ENCODE results near the gene NR1D2.

NR1D2 gene

GRCh38 chr3:23995219-23995618 lies 50.1 kb downstream of the NR1D2 start:
- in situ Hi-C loops (cut with HindIII; ENCODE audit: low sequenced_read_pairs) = no loop called here

GRCh38 chr3:23996095-23996524 lies 51.0 kb downstream of the NR1D2 start:
- TF ChIP-seq CTCF (IDR thresholded peaks at IDR 0.05; ENCODE audit: low read depth, low read length) = no peak
- no peak overlapping the region for H3K4me3 ChIP-seq (ENCODE audit: low read depth, low read length)
- in situ Hi-C loops (cut with HindIII; ENCODE audit: low sequenced_read_pairs) = no loop called here
- no peak for DNase-seq (ENCODE audit: low read depth, low spot score)

More at GRCh38 chr3:23995219-23995618, 50.1 kb downstream of the NR1D2 start:
- no peak overlapping the region for H3K4me3 ChIP-seq (ENCODE audit: low read depth, low read length)
- TF ChIP-seq CTCF (IDR thresholded peaks at IDR 0.05; ENCODE audit: low read depth, low read length) = no peak
- DNase-seq (ENCODE audit: low read depth, low spot score) = no peak

- peak; percentile 90 for TF ChIP-seq CTCF (IDR thresholded peaks at IDR 0.05; ENCODE audit: low read depth, low read length)
- peak; percentile 65 for DNase-seq (ENCODE audit: low read depth, low spot score)
- in situ Hi-C loops (cut with HindIII; ENCODE audit: low sequenced_read_pairs) = no loop called here
- H3K4me3 ChIP-seq (ENCODE audit: low read depth, low read length) = no peak overlapping the region
Measured at GRCh38 chr3:23999012-23999641, 54.0 kb downstream of the NR1D2 start.

- in situ Hi-C loops (cut with HindIII; ENCODE audit: low sequenced_read_pairs) = no loop called here
- H3K4me3 ChIP-seq (ENCODE audit: low read depth, low read length) = no peak overlapping the region
- TF ChIP-seq CTCF (IDR thresholded peaks at IDR 0.05; ENCODE audit: low read depth, low read length) = no peak
- no peak for DNase-seq (ENCODE audit: low read depth, low spot score)
Measured at GRCh38 chr3:24002129-24002528, 57.0 kb downstream of the NR1D2 start.

- H3K4me3 ChIP-seq (ENCODE audit: low read depth, low read length) = no peak overlapping the region
- in situ Hi-C loops (cut with HindIII; ENCODE audit: low sequenced_read_pairs) = no loop called here
- DNase-seq (ENCODE audit: low read depth, low spot score) = no peak
- TF ChIP-seq CTCF (IDR thresholded peaks at IDR 0.05; ENCODE audit: low read depth, low read length) = no peak
Measured at GRCh38 chr3:24003466-24003865, 58.4 kb downstream of the NR1D2 start.

GRCh38 chr3:24004171-24004938 lies 59.3 kb downstream of the NR1D2 start:
- in situ Hi-C loops (cut with HindIII; ENCODE audit: low sequenced_read_pairs) = no loop called here
- no peak for DNase-seq (ENCODE audit: low read depth, low spot score)
- TF ChIP-seq CTCF (IDR thresholded peaks at IDR 0.05; ENCODE audit: low read depth, low read length) = no peak
- H3K4me3 ChIP-seq (ENCODE audit: low read depth, low read length) = no peak overlapping the region
